ENCODE data around the gene DACH2.

The DACH2 gene

DNA sequence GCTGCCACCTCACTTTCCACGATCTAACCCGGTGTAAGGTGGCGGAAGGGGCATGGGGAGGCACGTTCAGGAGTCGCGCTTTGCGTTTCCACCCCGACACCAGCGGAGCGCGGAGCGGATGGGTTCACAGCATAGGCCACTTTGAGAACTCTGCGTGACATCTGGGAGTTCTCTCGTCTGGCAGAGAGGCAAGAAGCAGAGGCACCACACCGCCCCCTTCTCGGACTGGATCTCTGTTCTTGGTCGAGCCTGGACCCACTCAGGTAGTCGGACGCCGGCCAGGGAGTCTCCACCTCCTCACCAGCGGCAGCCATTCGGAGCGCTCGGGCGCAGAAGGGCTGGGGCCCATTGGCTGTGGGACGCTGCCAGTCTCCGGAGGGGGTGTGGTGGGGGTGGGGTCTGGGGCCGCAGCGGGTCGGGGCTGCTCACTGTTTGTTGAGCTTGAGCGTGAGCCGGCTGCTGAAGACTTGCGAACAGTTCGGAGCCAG, at the start of gene DACH2:
Gene DACH2 (plus strand): TSS at position 428 of the 488 bp plus-strand sequence.
- H3K9ac ChIP-seq (ENCODE audit: low read depth in 1 of 2, low read length in 2 of 2), result no peak within 1 kb of the TSS
- H3K36me3 ChIP-seq (ENCODE audit: control insufficient read depth in 1 of 2, insufficient read depth in 2 of 2, low read length in 2 of 2), result no peaks in the 10 kb centered on the region
- no peak within 1 kb of the TSS for H3K27ac ChIP-seq (ENCODE audit: low read depth, low read length)
- H3K4me3 ChIP-seq (ENCODE audit: low read depth in 1 of 2, low read length in 2 of 2), result peak within 1 kb of the TSS; percentile 65 to 71
- H3K27me3 ChIP-seq (ENCODE audit: control insufficient read depth in 1 of 2, insufficient read depth in 2 of 2, low read length in 2 of 2), result peaks cover 0 to 11% of the 10 kb centered on the region in 2 donors
- H3K4me1 ChIP-seq (ENCODE audit: control insufficient read depth in 1 of 2, insufficient read depth in 2 of 2, low read length in 2 of 2), result no peaks in the 10 kb centered on the region
- H3K9me3 ChIP-seq (ENCODE audit: control insufficient read depth in 1 of 2, low read length in 2 of 2), result no peaks in the 10 kb centered on the region

DNA sequence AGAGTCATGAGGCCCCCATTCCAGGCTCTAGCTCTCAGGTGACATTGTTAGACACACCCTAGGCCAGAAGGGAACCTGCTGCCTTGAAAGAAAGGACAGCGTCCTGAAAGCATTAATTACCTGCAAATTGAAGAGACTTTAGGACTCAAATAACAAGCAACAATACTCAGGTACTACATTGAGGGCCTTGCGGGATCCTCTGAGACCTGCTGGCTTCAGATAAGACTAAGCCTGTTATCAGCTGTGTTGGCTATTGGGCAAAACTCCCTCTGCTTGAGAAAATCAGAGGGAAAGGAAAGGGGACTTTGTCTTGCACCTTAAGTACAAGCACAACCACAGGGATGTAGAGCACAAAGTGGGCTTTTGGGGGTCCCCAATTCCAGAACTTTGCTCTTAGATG, 45.9 kb upstream of the DACH2 start:
- Histone ChIP-seq H3K9ac (ENCODE audit: low read depth in 1 of 2, low read length in 2 of 2) (no peak overlapping the region), H3K4me3 (ENCODE audit: low read depth in 1 of 2, low read length in 2 of 2) (no peak overlapping the region), H3K27me3 (ENCODE audit: control insufficient read depth in 1 of 2, insufficient read depth in 2 of 2, low read length in 2 of 2) (no peaks in the 10 kb centered on the region), H3K4me1 (ENCODE audit: control insufficient read depth in 1 of 2, insufficient read depth in 2 of 2, low read length in 2 of 2) (no peaks in the 10 kb centered on the region), H3K9me3 (ENCODE audit: control insufficient read depth in 1 of 2, low read length in 2 of 2) (no peaks in the 10 kb centered on the region), H3K36me3 (ENCODE audit: control insufficient read depth in 1 of 2, insufficient read depth in 2 of 2, low read length in 2 of 2) (no peaks in the 10 kb centered on the region), H3K27ac (ENCODE audit: low read depth, low read length) (no peak overlapping the region)

DNA sequence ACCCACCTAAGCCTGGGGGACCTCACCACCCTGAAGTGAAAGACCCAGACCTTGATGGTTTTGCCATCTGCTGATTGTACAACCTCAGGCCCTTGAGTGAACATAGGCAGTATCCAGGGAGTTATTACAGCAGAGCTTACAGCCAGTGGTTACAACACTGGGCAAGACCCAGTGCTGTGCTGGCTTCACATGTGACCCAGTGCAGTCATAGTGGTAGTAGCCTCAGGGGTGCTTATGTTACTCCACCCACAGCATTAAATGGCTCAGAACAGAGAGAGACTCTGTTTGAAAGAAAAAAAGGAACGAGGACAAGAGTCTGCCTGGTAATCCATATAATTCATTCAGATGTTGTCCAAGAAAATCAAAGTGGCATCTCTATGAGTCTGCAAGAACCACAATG, 45.2 kb upstream of the DACH2 start:
- H3K9me3 ChIP-seq (ENCODE audit: control insufficient read depth in 1 of 2, low read length in 2 of 2), result no peaks in the 10 kb centered on the region
- no peak overlapping the region for H3K9ac ChIP-seq (ENCODE audit: low read depth in 1 of 2, low read length in 2 of 2)
- H3K4me1 ChIP-seq (ENCODE audit: control insufficient read depth in 1 of 2, insufficient read depth in 2 of 2, low read length in 2 of 2), result no peaks in the 10 kb centered on the region
- no peak overlapping the region for H3K4me3 ChIP-seq (ENCODE audit: low read depth in 1 of 2, low read length in 2 of 2)
- H3K27me3 ChIP-seq (ENCODE audit: control insufficient read depth in 1 of 2, insufficient read depth in 2 of 2, low read length in 2 of 2), result no peaks in the 10 kb centered on the region
- no peaks in the 10 kb centered on the region for H3K36me3 ChIP-seq (ENCODE audit: control insufficient read depth in 1 of 2, insufficient read depth in 2 of 2, low read length in 2 of 2)
- H3K27ac ChIP-seq (ENCODE audit: low read depth, low read length), result no peak overlapping the region

DNA sequence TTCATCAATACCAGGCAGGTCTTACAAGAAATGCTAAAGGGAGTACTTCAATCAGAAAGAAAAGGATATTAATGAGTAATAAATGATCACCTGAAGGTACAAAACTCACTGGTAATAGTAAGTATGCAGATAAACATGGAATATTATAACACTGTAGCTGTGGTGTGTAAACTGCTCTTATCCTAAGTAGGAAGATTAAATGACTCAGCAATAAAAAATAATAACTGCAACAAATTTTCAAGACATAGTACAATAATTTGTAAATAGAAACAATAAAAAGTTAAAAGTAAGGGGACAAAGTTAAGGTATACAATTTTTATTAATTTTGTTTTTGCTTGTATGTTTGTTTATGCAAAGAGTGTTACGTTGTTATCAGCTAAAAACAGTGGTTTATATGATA, 43.7 kb upstream of the DACH2 start:
- no peaks in the 10 kb centered on the region for H3K9me3 ChIP-seq (ENCODE audit: control insufficient read depth in 1 of 2, low read length in 2 of 2)
- H3K4me1 ChIP-seq (ENCODE audit: control insufficient read depth in 1 of 2, insufficient read depth in 2 of 2, low read length in 2 of 2), result no peaks in the 10 kb centered on the region
- H3K36me3 ChIP-seq (ENCODE audit: control insufficient read depth in 1 of 2, insufficient read depth in 2 of 2, low read length in 2 of 2), result no peaks in the 10 kb centered on the region
- no peak overlapping the region for H3K9ac ChIP-seq (ENCODE audit: low read depth in 1 of 2, low read length in 2 of 2)
- H3K4me3 ChIP-seq (ENCODE audit: low read depth in 1 of 2, low read length in 2 of 2), result no peak overlapping the region
- H3K27me3 ChIP-seq (ENCODE audit: control insufficient read depth in 1 of 2, insufficient read depth in 2 of 2, low read length in 2 of 2), result no peaks in the 10 kb centered on the region
- H3K27ac ChIP-seq (ENCODE audit: low read depth, low read length), result no peak overlapping the region

DNA sequence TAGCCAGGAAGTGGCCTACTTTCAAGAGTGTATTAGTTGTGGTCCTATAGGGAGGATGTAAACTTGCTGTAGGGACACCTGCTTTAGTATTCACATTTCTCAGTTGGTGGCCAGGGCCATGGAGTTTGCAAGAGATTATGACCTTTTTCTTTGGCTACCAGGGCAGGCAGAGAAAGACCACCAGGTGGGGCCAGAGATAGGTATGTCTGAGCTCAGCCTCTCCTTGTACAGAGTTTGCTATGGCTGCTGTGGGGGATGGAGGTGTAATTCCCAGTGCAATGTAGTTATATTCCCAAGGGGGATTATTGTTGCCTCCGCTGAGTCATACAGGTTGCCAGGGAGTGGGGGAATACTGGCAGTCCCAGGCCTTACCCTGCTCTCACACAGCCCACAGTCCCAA, 26.3 kb upstream of the DACH2 start:
- no peak overlapping the region for H3K27ac ChIP-seq (ENCODE audit: low read depth, low read length)
- H3K4me1 ChIP-seq (ENCODE audit: control insufficient read depth in 1 of 2, insufficient read depth in 2 of 2, low read length in 2 of 2), result no peaks in the 10 kb centered on the region
- no peaks in the 10 kb centered on the region for H3K27me3 ChIP-seq (ENCODE audit: control insufficient read depth in 1 of 2, insufficient read depth in 2 of 2, low read length in 2 of 2)
- H3K9me3 ChIP-seq (ENCODE audit: control insufficient read depth in 1 of 2, low read length in 2 of 2), result no peaks in the 10 kb centered on the region
- no peak overlapping the region for H3K9ac ChIP-seq (ENCODE audit: low read depth in 1 of 2, low read length in 2 of 2)
- H3K4me3 ChIP-seq (ENCODE audit: low read depth in 1 of 2, low read length in 2 of 2), result no peak overlapping the region
- H3K36me3 ChIP-seq (ENCODE audit: control insufficient read depth in 1 of 2, insufficient read depth in 2 of 2, low read length in 2 of 2), result no peaks in the 10 kb centered on the region

DNA sequence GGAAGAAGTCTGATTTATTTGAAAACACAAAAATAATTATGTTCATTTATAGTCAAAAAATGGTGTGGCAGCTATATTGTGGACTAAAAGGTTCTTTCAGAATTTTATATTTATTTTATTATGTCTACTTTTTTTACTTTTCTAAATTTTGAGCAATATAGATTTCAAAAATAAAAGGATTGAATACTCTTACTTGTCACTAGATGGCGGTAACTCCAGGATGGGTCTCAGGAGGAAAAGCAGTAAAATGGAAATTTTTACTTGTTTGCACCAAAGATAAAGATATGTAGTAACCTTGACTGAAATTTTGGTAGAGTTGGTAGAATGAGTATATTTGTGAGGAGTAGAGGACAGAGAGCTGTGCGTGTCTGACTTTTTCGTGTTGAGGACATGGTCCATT, 14.5 kb upstream of the DACH2 start:
- Histone ChIP-seq H3K36me3 (ENCODE audit: control insufficient read depth in 1 of 2, insufficient read depth in 2 of 2, low read length in 2 of 2) (no peaks in the 10 kb centered on the region), H3K27me3 (ENCODE audit: control insufficient read depth in 1 of 2, insufficient read depth in 2 of 2, low read length in 2 of 2) (no peaks in the 10 kb centered on the region), H3K4me3 (ENCODE audit: low read depth in 1 of 2, low read length in 2 of 2) (no peak overlapping the region), H3K27ac (ENCODE audit: low read depth, low read length) (no peak overlapping the region), H3K9me3 (ENCODE audit: control insufficient read depth in 1 of 2, low read length in 2 of 2) (no peaks in the 10 kb centered on the region), H3K4me1 (ENCODE audit: control insufficient read depth in 1 of 2, insufficient read depth in 2 of 2, low read length in 2 of 2) (no peaks in the 10 kb centered on the region), H3K9ac (ENCODE audit: low read depth in 1 of 2, low read length in 2 of 2) (no peak overlapping the region)

DNA sequence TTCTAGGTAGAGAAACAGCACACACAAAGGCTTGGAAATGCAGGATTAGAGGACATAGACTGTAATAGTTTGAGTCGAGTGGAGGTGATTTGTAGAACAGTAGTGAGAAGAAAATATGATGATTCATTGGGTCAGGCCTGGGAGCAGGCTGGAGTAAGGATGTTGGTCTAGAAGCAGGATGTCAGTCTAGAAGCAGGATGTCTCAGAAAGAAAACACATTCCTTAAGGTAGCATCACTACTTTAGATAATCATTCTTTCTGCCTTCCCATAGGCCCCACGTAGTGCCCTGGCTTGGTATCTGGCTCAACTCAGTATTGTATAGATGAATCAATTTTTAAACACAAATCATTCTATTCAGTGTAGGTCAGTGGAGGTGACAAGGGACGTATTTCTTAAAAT, 11.2 kb upstream of the DACH2 start:
- H3K4me3 ChIP-seq (ENCODE audit: low read depth in 1 of 2, low read length in 2 of 2), result no peak overlapping the region
- no peaks in the 10 kb centered on the region for H3K9me3 ChIP-seq (ENCODE audit: control insufficient read depth in 1 of 2, low read length in 2 of 2)
- no peaks in the 10 kb centered on the region for H3K27me3 ChIP-seq (ENCODE audit: control insufficient read depth in 1 of 2, insufficient read depth in 2 of 2, low read length in 2 of 2)
- H3K9ac ChIP-seq (ENCODE audit: low read depth in 1 of 2, low read length in 2 of 2), result no peak overlapping the region
- no peak overlapping the region for H3K27ac ChIP-seq (ENCODE audit: low read depth, low read length)
- no peaks in the 10 kb centered on the region for H3K36me3 ChIP-seq (ENCODE audit: control insufficient read depth in 1 of 2, insufficient read depth in 2 of 2, low read length in 2 of 2)
- no peaks in the 10 kb centered on the region for H3K4me1 ChIP-seq (ENCODE audit: control insufficient read depth in 1 of 2, insufficient read depth in 2 of 2, low read length in 2 of 2)

DNA sequence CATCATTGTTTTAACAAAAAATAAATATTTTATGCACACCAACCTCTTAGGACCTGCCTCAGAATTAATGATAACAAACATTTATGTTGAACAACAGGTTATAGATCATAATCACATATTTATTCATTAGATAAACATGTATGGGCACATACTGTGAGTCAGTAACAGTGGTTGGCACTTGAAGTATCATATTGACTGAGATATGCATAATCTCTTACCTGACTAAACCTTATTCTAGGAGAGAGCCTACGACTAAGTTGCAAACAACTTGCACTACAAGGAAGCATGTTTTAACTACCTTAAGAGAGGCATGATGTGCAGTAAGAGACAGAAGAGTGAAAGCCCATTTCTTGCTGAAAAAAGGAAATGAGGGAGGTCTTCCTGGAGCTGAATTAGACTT, 6.5 kb upstream of the DACH2 start:
- Histone ChIP-seq H3K36me3 (ENCODE audit: control insufficient read depth in 1 of 2, insufficient read depth in 2 of 2, low read length in 2 of 2) (no peaks in the 10 kb centered on the region), H3K27ac (ENCODE audit: low read depth, low read length) (no peak overlapping the region), H3K4me3 (ENCODE audit: low read depth in 1 of 2, low read length in 2 of 2) (no peak overlapping the region), H3K9ac (ENCODE audit: low read depth in 1 of 2, low read length in 2 of 2) (no peak overlapping the region), H3K4me1 (ENCODE audit: control insufficient read depth in 1 of 2, insufficient read depth in 2 of 2, low read length in 2 of 2) (no peaks in the 10 kb centered on the region), H3K27me3 (ENCODE audit: control insufficient read depth in 1 of 2, insufficient read depth in 2 of 2, low read length in 2 of 2) (no peaks in the 10 kb centered on the region), H3K9me3 (ENCODE audit: control insufficient read depth in 1 of 2, low read length in 2 of 2) (no peaks in the 10 kb centered on the region)

DNA sequence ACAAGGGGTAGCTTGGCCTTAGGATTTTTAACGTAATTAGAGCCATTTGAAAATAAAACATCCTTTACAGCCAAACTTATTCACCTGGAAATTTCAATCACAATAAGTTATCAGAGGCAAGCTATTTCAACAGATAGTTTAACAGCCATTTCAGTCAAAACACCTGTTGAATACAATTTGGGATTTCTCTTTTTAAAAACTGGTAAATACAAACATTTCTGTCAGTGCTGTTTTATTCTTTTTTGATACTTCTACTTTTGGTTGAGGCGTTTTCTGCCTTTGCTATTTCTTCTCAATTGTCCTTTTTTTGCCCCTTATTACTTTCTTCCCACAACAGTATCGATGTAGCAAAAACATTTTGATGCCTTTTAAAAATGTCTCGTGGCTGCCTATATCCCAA, 2.1 kb upstream of the DACH2 start:
- Histone ChIP-seq H3K4me3 (ENCODE audit: low read depth in 1 of 2, low read length in 2 of 2) (no peak overlapping the region), H3K27me3 (ENCODE audit: control insufficient read depth in 1 of 2, insufficient read depth in 2 of 2, low read length in 2 of 2) (peaks cover 0 to 11% of the 10 kb centered on the region in 2 donors), H3K9ac (ENCODE audit: low read depth in 1 of 2, low read length in 2 of 2) (no peak overlapping the region), H3K4me1 (ENCODE audit: control insufficient read depth in 1 of 2, insufficient read depth in 2 of 2, low read length in 2 of 2) (no peaks in the 10 kb centered on the region), H3K9me3 (ENCODE audit: control insufficient read depth in 1 of 2, low read length in 2 of 2) (no peaks in the 10 kb centered on the region), H3K36me3 (ENCODE audit: control insufficient read depth in 1 of 2, insufficient read depth in 2 of 2, low read length in 2 of 2) (no peaks in the 10 kb centered on the region), H3K27ac (ENCODE audit: low read depth, low read length) (no peak overlapping the region)

DNA sequence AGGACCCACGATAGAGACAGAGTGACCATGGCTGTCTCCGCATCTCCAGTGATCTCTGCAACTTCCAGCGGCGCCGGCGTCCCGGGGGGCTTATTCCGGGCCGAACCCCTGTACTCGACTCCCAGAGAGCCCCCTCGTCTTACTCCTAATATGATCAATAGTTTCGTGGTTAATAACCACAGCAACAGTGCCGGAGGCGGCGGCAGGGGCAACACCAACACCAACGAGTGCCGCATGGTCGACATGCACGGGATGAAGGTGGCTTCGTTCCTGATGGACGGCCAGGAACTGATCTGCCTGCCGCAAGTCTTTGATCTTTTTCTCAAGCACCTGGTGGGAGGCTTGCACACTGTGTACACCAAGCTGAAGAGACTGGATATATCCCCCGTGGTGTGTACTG, 343 bp downstream of the DACH2 start:
- Histone ChIP-seq H3K4me3 (ENCODE audit: low read depth in 1 of 2, low read length in 2 of 2) (peak overlapping the region; percentile 55 to 58), H3K4me1 (ENCODE audit: control insufficient read depth in 1 of 2, insufficient read depth in 2 of 2, low read length in 2 of 2) (no peaks in the 10 kb centered on the region), H3K9ac (ENCODE audit: low read depth in 1 of 2, low read length in 2 of 2) (no peak overlapping the region), H3K27ac (ENCODE audit: low read depth, low read length) (no peak overlapping the region), H3K36me3 (ENCODE audit: control insufficient read depth in 1 of 2, insufficient read depth in 2 of 2, low read length in 2 of 2) (no peaks in the 10 kb centered on the region), H3K27me3 (ENCODE audit: control insufficient read depth in 1 of 2, insufficient read depth in 2 of 2, low read length in 2 of 2) (peaks cover 0 to 11% of the 10 kb centered on the region in 2 donors), H3K9me3 (ENCODE audit: control insufficient read depth in 1 of 2, low read length in 2 of 2) (no peaks in the 10 kb centered on the region)

DNA sequence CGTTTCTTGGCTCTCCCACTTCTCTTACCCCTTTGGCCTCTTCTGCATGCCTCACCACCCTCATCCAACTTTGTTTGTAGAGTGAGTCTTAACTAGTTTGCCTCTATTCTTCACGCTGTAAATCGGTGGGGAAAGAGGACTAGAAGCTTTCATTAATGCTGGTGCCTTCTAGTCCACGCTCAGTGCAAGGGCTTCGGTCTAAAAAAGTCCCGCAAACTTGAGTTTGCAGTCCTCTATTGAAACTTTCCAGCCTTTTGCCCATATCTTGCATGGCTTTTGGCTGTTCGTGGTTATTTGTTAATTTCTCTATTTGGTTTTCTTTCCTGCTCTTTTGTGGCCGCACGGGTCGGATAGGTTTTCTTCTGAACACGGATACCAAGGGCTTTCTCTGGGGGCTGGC, 868 bp downstream of the DACH2 start:
- no peak overlapping the region for H3K9ac ChIP-seq (ENCODE audit: low read depth in 1 of 2, low read length in 2 of 2)
- H3K9me3 ChIP-seq (ENCODE audit: control insufficient read depth in 1 of 2, low read length in 2 of 2), result no peaks in the 10 kb centered on the region
- H3K27me3 ChIP-seq (ENCODE audit: control insufficient read depth in 1 of 2, insufficient read depth in 2 of 2, low read length in 2 of 2), result peaks cover 0 to 11% of the 10 kb centered on the region in 2 donors
- no peaks in the 10 kb centered on the region for H3K4me1 ChIP-seq (ENCODE audit: control insufficient read depth in 1 of 2, insufficient read depth in 2 of 2, low read length in 2 of 2)
- H3K4me3 ChIP-seq (ENCODE audit: low read depth in 1 of 2, low read length in 2 of 2), result peak overlapping the region; percentile 55 to 58
- H3K27ac ChIP-seq (ENCODE audit: low read depth, low read length), result no peak overlapping the region
- no peaks in the 10 kb centered on the region for H3K36me3 ChIP-seq (ENCODE audit: control insufficient read depth in 1 of 2, insufficient read depth in 2 of 2, low read length in 2 of 2)

Data from duodenal mucosa (tissue), 2 donors.